Upper lobe of right lung (tissue), 1 donor: ENCODE results near the gene GRM3. TPM values are rescaled to one million over a fixed set of nuclear protein-coding genes. Genes with fewer than 3 reads are reported as not detected.
A peak's percentile ranks its signal among the peaks of the same experiment; 100 is the strongest.

Source experiments
- ATAC-seq: fragments of 200-7000 bp; cut with Tn5 transposase; one replicate; pipeline ENCODE4 v1.9.1; 2020; ENCODE audit warnings: mild to moderate bottlenecking, moderate library complexity
- DNase-seq: peaks from one replicate; pipeline ENCODE4 v3.0.0-alpha.2; 2020
- H3K27ac ChIP-seq: fragments of 200-600 bp; one replicate; pipeline ENCODE4 v1.8.0; 2022
- H3K27me3 ChIP-seq: fragments of 200-600 bp; one replicate; pipeline ENCODE4 v1.8.0; 2022; ENCODE audit warnings: mild to moderate bottlenecking
- H3K36me3 ChIP-seq: fragments of 200-600 bp; one replicate; pipeline ENCODE4 v1.8.0; 2022
- H3K4me1 ChIP-seq: fragments of 200-600 bp; one replicate; pipeline ENCODE4 v1.8.0; 2022
- H3K4me3 ChIP-seq: fragments of 200-600 bp; one replicate; pipeline ENCODE4 v1.8.0; 2022; ENCODE audit warnings: mild to moderate bottlenecking
- H3K9me3 ChIP-seq: fragments of 200-600 bp; one replicate; pipeline ENCODE4 v1.8.0; 2022
- intact Hi-C: fragments of 100-400 bp; cut with DNase I; formaldehyde crosslinking; loops from one replicate; pipeline ENCODE4 v1.11.0; 2022
- total RNA-seq: library from RNA; stranded (reverse); fragmentation: NEBNext Ultra II Directional; extraction: Animal tissue kit (Norgen Biotek cat#: 25700); gene quantifications from one replicate; pipeline ENCODE4 v1.2.1, GENCODE V29; 2021
- TF ChIP-seq, protein P1 (sequence below): fragments of 200-600 bp; IDR thresholded peaks from one replicate; pipeline ENCODE4 v1.8.0; 2022; ENCODE audit warnings: antibody characterized with exemption
- donor health status: DM: no; HTN: yes; CAD: no; lungs with severe emphysema.

GRM3 gene
- total RNA-seq, 1 donor from 2014 or later = not detected

DNA sequence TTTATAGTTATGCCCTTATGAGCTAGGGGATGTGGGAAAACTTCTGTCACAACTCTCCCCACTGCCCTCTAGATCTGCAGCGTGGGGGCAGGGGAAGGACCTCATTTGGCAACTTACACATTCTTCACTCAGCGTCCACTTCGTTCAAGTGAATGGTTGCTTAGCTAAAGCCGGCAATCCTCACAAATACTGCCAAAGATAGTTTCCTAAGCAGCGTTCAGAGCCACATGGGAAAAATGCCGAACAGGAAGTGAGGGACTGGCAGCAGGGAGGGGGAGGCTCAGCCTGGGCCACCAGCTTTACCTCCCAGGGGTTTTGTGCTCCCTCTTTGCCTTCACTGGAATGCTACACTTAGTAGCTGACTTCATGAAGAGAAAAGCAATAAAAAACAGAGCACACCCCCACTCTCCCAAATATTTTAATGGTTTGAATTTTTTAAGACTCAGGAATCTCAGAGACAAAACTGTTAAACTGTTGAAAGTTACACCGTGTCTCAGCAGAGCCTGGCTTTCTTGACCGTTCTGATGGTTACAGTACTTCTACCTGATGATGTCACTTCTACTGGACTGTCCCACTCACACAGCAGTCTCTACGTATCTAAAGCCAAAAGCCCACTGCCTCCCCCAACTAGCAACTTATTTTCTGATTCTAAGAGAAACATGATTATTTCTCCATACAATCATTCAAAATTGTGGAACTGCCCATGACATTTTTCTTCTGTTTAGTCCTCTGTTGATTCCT, 10.4 kb downstream of the GRM3 start:
- Histone ChIP-seq H3K9me3 (no peaks in the 10 kb centered on the region), H3K27me3 (no peaks in the 10 kb centered on the region), H3K36me3 (no peaks in the 10 kb centered on the region), H3K4me3 (no peak overlapping the region), H3K4me1 (no peaks in the 10 kb centered on the region), H3K27ac (no peak overlapping the region)
- intact Hi-C loops = no loop called here
- DNase-seq (peak; percentile 60), ATAC-seq (peak; percentile 89)
- TF ChIP-seq, protein P1, sequence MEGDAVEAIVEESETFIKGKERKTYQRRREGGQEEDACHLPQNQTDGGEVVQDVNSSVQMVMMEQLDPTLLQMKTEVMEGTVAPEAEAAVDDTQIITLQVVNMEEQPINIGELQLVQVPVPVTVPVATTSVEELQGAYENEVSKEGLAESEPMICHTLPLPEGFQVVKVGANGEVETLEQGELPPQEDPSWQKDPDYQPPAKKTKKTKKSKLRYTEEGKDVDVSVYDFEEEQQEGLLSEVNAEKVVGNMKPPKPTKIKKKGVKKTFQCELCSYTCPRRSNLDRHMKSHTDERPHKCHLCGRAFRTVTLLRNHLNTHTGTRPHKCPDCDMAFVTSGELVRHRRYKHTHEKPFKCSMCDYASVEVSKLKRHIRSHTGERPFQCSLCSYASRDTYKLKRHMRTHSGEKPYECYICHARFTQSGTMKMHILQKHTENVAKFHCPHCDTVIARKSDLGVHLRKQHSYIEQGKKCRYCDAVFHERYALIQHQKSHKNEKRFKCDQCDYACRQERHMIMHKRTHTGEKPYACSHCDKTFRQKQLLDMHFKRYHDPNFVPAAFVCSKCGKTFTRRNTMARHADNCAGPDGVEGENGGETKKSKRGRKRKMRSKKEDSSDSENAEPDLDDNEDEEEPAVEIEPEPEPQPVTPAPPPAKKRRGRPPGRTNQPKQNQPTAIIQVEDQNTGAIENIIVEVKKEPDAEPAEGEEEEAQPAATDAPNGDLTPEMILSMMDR = no peak

DNA sequence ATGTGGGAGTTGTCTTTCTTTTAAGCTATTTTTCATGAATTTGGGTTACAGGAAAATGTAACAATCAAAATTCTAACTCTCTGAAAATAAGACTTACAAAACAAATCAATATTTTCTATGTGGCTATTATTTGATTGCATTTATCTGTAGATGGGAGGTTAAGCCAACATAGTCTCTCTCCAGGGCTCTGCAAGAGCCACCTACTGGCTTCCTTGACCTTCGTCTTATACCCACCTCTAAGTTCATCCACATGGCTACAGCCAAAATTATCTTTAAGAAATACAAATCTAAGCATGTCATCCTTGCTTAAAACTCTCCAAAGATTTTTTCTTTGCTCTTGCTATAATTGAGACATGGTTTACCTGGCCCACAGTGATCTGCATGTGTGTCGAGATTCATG, 14.2 kb downstream of the GRM3 start:
- intact Hi-C loops = no loop called here
- ATAC-seq (no peak), DNase-seq (no peak)
- Histone ChIP-seq H3K36me3 (no peaks in the 10 kb centered on the region), H3K9me3 (no peaks in the 10 kb centered on the region), H3K27me3 (no peaks in the 10 kb centered on the region), H3K27ac (no peak overlapping the region), H3K4me3 (no peak overlapping the region), H3K4me1 (no peaks in the 10 kb centered on the region)
- TF ChIP-seq, protein P1 = no peak

DNA sequence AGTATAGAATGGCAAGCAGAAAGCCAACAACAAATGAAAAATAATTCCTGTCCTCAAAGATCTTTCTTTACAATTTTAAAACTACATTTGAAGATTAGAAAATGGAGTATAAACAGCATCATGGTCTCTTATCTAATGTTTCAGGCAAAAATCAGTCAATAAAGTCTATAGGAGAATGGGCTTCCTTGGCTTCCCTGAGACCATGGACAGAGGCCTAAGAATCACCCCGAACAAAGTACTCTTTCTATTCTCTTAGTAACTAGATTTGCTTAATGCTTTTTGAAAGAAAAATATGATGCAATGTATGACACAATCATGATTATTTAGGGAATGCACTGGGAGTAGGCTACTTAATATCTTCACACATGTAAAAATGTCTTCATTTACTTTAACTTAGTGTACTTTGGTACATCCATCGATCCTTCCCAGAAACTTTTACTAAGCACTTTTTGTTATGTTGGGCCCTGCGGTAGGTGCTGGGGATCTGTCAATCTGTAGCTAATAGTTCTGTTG, 17.3 kb downstream of the GRM3 start:
- Histone ChIP-seq H3K9me3 (no peaks in the 10 kb centered on the region), H3K4me3 (no peak overlapping the region), H3K27ac (no peak overlapping the region), H3K36me3 (no peaks in the 10 kb centered on the region), H3K4me1 (no peaks in the 10 kb centered on the region), H3K27me3 (no peaks in the 10 kb centered on the region)
- intact Hi-C loops = no loop called here
- TF ChIP-seq, protein P1 = no peak
- ATAC-seq (no peak), DNase-seq (no peak)

DNA sequence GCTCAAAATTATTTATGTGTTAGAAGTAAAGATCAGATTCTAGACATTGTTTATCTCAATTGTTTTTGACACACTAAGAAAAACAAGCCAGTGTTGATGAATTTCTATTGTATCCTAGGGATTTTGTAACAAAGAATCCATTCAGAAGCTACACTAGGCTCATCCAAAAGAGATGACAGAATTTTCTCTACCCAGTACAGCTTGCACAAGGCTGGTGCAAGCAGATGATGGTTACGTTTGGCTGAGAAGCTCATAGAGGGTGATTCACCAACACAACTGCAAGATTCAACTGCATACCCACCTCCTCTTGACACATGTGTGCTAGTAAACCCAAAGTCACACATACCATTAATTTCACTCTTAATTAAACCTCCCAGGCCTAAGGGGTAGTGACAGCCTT, 20.8 kb downstream of the GRM3 start:
- H3K27me3 ChIP-seq = no peaks in the 10 kb centered on the region
- H3K4me1 ChIP-seq = no peaks in the 10 kb centered on the region
- ATAC-seq (no peak), DNase-seq (no peak)
- no peaks in the 10 kb centered on the region for H3K36me3 ChIP-seq
- H3K4me3 ChIP-seq = no peak overlapping the region
- intact Hi-C loops = no loop called here
- H3K27ac ChIP-seq = no peak overlapping the region
- no peaks in the 10 kb centered on the region for H3K9me3 ChIP-seq
- TF ChIP-seq, protein P1 = no peak

DNA sequence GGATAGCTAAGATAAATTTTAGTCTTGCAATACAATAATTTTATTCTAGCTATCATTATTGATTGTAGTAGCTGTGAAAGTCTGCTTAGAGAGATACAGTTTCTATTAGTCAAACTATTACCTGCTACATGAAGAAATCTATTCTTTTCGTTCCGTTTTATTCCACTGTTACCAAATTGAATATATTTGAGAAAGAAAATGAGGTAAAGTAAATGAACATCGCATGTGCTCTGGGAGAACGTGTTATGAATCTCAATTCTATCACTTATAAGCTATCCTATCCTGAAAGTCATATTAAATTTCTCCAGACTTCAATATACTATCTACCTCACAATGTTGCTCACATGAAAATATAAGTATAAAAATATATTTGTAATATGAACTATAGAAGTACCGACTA, 21.3 kb downstream of the GRM3 start:
- H3K9me3 ChIP-seq = no peaks in the 10 kb centered on the region
- ATAC-seq (no peak), DNase-seq (no peak)
- TF ChIP-seq, protein P1 = no peak
- intact Hi-C loops = no loop called here
- no peak overlapping the region for H3K27ac ChIP-seq
- no peaks in the 10 kb centered on the region for H3K27me3 ChIP-seq
- no peaks in the 10 kb centered on the region for H3K4me1 ChIP-seq
- H3K36me3 ChIP-seq = no peaks in the 10 kb centered on the region
- H3K4me3 ChIP-seq = no peak overlapping the region
